Activated B cell treated with CpG ODN at 0.5 μM for 24 hours (primary cell): ENCODE data around the gene PSIP1. TPM values are rescaled to one million over a fixed set of nuclear protein-coding genes. Genes with fewer than 3 reads are reported as not detected.

ENCODE experiments used
- ATAC-seq: fragments of 200-7000 bp; cut with Tn5 transposase; one replicate; pipeline ENCODE4 v1.10.0; 2021; ENCODE audit warnings: low read depth, mild to moderate bottlenecking, moderate library complexity
- CTCF ChIA-PET: fragments of 350-600 bp; sonication (Branson Sonifier 250); formaldehyde crosslinking; loops from one replicate; lab custom pipeline; 2021; ENCODE audit warnings: antibody characterized with exemption; lab: Charles Lee
- POLR2A ChIA-PET: fragments of 350-600 bp; sonication (Branson Sonifier 250); formaldehyde crosslinking; loops from one replicate; lab custom pipeline; 2021; ENCODE audit warnings: antibody characterized with exemption; lab: Charles Lee
- DNase-seq: peaks from one replicate; pipeline ENCODE4 v3.0.0; 2022
- H3K27ac Mint-ChIP-seq: one replicate; pipeline ENCODE4 v1.8.0; 2020; ENCODE audit warnings: mixed read lengths
- H3K27me3 Mint-ChIP-seq: one replicate; pipeline ENCODE4 v1.8.0; 2021; ENCODE audit warnings: mixed read lengths
- H3K36me3 Mint-ChIP-seq: one replicate; pipeline ENCODE4 v1.8.0; 2021; ENCODE audit warnings: low read depth, mixed read lengths
- H3K4me1 Mint-ChIP-seq: one replicate; pipeline ENCODE4 v1.8.0; 2021; ENCODE audit warnings: mixed read lengths
- H3K4me3 Mint-ChIP-seq: one replicate; pipeline ENCODE4 v1.8.0; 2020; ENCODE audit warnings: mild to moderate bottlenecking, mixed read lengths
- H3K9me3 Mint-ChIP-seq: one replicate; pipeline ENCODE4 v1.8.0; 2020; ENCODE audit warnings: mixed read lengths
- intact Hi-C: fragments of 100-400 bp; cut with micrococcal nuclease; formaldehyde crosslinking; loops from one replicate; pipeline ENCODE4 v1.15.1; 2024
- total RNA-seq: library from RNA; stranded (reverse); gene quantifications from 2 replicates; pipeline ENCODE4 v1.2.3, GENCODE V29; 2022
- TF ChIP-seq, protein P1 (sequence below): fragments of 200-600 bp; IDR thresholded peaks from one replicate; pipeline ENCODE4 v1.8.0; 2022; ENCODE audit warnings: antibody characterized with exemption, mild to moderate bottlenecking

PSIP1 gene
- total RNA-seq, 1 donor from 2014 or later, result 57.2 TPM

DNA sequence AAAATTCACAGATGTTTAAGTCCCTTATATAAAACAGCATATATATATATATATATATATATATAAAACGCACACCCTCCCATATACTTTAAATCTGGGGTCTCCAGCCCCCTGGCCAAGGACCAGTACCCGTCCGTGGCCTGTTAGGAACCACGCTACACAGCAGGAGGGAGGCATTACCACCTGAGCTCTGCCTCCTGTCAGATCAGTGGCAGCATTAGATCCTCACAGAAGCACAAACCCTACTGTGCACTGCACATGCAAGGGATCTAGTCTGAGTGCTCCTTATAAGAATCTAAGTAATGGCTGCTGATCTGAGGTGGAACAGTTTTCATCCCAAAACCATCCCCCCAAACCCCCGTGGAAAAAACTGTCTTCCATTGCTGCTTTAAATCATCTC is 9.0 kb downstream of the PSIP1 start:
- ChIA-PET CTCF (no interaction called here), POLR2A (no interaction called here)
- intact Hi-C loops, result no loop called here
- Mint-ChIP-seq H3K36me3 (peaks cover 62% of the 10 kb centered on the region), H3K4me1 (peaks cover 25% of the 10 kb centered on the region), H3K4me3 (no peak overlapping the region), H3K9me3 (no peaks in the 10 kb centered on the region), H3K27ac (no peak overlapping the region), H3K27me3 (no peaks in the 10 kb centered on the region)
- no peak for ATAC-seq
- TF ChIP-seq, protein P1, sequence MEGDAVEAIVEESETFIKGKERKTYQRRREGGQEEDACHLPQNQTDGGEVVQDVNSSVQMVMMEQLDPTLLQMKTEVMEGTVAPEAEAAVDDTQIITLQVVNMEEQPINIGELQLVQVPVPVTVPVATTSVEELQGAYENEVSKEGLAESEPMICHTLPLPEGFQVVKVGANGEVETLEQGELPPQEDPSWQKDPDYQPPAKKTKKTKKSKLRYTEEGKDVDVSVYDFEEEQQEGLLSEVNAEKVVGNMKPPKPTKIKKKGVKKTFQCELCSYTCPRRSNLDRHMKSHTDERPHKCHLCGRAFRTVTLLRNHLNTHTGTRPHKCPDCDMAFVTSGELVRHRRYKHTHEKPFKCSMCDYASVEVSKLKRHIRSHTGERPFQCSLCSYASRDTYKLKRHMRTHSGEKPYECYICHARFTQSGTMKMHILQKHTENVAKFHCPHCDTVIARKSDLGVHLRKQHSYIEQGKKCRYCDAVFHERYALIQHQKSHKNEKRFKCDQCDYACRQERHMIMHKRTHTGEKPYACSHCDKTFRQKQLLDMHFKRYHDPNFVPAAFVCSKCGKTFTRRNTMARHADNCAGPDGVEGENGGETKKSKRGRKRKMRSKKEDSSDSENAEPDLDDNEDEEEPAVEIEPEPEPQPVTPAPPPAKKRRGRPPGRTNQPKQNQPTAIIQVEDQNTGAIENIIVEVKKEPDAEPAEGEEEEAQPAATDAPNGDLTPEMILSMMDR, result no peak
- DNase-seq, result no peak

DNA sequence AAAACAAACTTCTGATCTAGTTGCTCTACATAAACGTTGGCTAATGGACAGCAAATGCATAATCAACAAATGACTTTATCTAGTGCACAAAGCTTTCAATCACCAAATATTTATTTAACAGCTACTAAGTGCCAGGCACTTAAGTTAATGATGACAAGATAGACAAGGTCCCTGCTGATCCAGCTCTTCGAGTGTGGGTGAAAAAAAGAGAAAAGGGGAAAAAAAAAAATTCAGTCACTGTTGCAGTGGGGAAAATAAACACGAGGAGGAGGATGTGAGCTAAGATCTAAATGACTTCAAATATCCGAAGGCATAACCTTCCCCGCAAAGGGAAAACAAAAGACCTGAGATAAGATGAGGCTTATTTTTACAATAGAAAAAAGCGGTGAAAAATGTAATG is 9.6 kb downstream of the PSIP1 start:
- no peak overlapping the region for H3K4me3 Mint-ChIP-seq
- intact Hi-C loops, result no loop called here

DNA sequence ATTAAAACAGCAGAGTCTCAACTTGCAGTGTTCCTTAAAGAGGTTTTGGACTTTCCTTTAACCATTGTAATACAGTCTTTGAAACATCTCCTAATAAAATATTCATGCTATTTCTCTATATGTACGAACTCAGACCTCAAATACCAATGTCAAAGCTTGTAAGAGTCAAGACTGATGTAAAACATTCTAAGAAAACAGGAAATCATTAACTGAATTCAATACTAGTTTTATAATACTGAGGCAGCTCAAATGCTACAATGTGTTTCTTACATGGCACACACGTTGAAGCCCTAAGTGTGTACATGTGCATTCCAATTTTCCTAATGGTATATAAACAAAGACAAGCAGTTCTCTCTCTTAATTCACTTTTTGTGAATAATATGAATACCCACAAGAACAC is 11.6 kb downstream of the PSIP1 start:
- intact Hi-C loops, result no loop called here
- DNase-seq (no peak), ATAC-seq (no peak)
- TF ChIP-seq, protein P1, result no peak
- ChIA-PET POLR2A (no interaction called here), CTCF (no interaction called here)
- H3K4me3 Mint-ChIP-seq, result no peak overlapping the region
- H3K36me3 Mint-ChIP-seq, result peaks cover 58% of the 10 kb centered on the region
- no peaks in the 10 kb centered on the region for H3K9me3 Mint-ChIP-seq
- no peak overlapping the region for H3K27ac Mint-ChIP-seq
- H3K27me3 Mint-ChIP-seq, result no peaks in the 10 kb centered on the region
- H3K4me1 Mint-ChIP-seq, result peaks cover 24% of the 10 kb centered on the region

More for the DNA sequence above, 9.6 kb downstream of the PSIP1 start:
- Mint-ChIP-seq H3K4me1 (peaks cover 23% of the 10 kb centered on the region), H3K27ac (no peak overlapping the region), H3K9me3 (no peaks in the 10 kb centered on the region), H3K27me3 (no peaks in the 10 kb centered on the region), H3K36me3 (peaks cover 60% of the 10 kb centered on the region)
- ATAC-seq (no peak), DNase-seq (no peak)
- POLR2A ChIA-PET, result no interaction called here
- CTCF ChIA-PET, result interaction anchor here (1.0 kb wide), 1 partner anchor 107 kb away, joined by 3 read pairs; no protein-coding TSS in a partner anchor
- TF ChIP-seq, protein P1, result no peak

DNA sequence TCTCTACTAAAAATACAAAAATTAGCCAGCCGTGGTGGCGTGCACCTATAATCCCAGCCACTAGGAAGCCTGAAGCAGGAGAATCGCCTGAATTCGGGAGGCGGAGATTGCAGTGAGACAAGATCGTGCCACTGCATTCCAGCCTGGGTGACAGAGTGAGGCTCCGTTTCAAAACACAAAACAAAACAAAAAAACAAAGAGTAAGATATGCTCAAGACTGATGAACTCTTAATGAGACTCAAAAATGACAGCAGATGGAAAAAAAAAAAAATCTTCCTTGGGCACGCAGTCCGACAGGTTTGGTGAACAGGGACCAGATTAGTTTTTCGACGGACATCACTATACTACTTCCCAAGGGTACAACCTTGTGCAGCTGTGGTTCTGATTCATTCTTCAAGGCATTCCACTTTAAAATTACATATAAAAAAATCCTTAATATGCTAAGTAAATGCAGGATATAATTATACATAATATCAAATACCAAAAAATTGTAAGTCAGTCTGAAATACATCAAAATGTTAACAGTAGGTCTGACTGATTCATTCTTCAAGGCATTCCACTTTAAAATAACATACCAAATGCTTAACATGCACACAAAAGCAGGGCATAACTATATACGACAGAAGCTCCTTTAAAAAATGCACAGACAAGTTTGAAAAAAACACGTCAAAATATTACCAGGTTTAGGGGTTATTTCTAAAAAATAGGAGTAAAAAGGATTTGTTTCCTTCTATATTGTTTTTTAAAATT is 12.3 kb downstream of the PSIP1 start:
- intact Hi-C loops, result no loop called here
- CTCF ChIA-PET, result no interaction called here
- H3K27ac Mint-ChIP-seq, result no peak overlapping the region
- TF ChIP-seq, protein P1, result no peak
- H3K9me3 Mint-ChIP-seq, result peaks cover under 1% of the 10 kb centered on the region
- peaks cover 59% of the 10 kb centered on the region for H3K36me3 Mint-ChIP-seq
- DNase-seq, result no peak
- no peak overlapping the region for H3K4me3 Mint-ChIP-seq
- H3K4me1 Mint-ChIP-seq, result peaks cover 23% of the 10 kb centered on the region
- ATAC-seq, result no peak
- POLR2A ChIA-PET, result interaction anchor here (0.9 to 1.1 kb wide), 2 partner anchors 13 to 76 kb away, joined by 3 read pairs; partner anchors contain the start of genes PSIP1 and SNAPC3
- H3K27me3 Mint-ChIP-seq, result no peaks in the 10 kb centered on the region

DNA sequence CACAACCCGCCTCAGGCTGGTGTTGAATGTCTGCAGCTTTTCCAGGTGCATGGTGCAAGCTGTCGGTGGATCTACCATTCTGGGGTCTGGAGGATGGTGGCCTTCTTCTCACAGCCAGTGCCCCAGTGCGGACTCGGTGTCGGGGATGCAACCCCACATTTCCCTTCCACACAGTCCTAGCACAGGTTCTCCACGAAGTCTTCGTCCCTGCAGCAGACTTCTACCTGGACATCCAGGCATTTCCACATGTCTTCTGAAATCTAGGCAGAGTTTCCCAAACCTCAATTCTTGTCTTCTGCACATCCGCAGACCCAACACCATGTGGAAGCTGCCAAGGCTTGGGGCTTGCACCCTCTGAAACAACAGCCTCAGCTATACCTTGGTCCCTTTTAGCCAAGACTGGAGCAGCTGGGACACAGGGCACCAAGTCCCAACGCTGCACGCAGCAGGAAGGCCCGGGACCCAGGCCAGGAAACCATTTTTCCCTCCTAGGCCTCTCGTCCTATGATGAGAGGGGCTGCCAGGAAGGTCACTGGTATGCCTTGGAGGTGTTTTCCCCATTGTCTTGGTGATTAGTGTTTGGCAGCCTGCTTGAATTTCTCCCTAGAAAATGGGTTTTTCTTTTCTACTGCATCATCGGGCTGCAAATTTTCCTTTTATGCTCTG is 18.2 kb downstream of the PSIP1 start:
- peaks cover 69% of the 10 kb centered on the region for H3K36me3 Mint-ChIP-seq
- H3K4me3 Mint-ChIP-seq, result no peak overlapping the region
- no peak overlapping the region for H3K27ac Mint-ChIP-seq
- ChIA-PET CTCF (no interaction called here), POLR2A (interaction anchor here (0.6 kb wide), 1 partner anchor 45 kb away, joined by 4 read pairs; no protein-coding TSS in a partner anchor)
- TF ChIP-seq, protein P1, result no peak
- peaks cover 5% of the 10 kb centered on the region for H3K9me3 Mint-ChIP-seq
- ATAC-seq (no peak), DNase-seq (no peak)
- H3K27me3 Mint-ChIP-seq, result no peaks in the 10 kb centered on the region
- peaks cover 19% of the 10 kb centered on the region for H3K4me1 Mint-ChIP-seq
- intact Hi-C loops, result no loop called here
